PC-3 (cell line): Measurements from ENCODE around the gene MAP4K2. TPM values are rescaled to one million over a fixed set of nuclear protein-coding genes. Genes with fewer than 3 reads are reported as not detected.

Source experiments
- ATAC-seq: fragments of 200-7000 bp; cut with Tn5 transposase; 2 replicates; pipeline ENCODE4 v1.9.1; 2020; ENCODE audit warnings: mild to moderate bottlenecking, moderate library complexity
- BruUV-seq: library from RNA; stranded (reverse); fragments of 400-500 nt; replicated peaks from 2 replicates; lab custom pipeline; 2021; lab: Mats Ljungman, UMichigan
- CTCF ChIA-PET: fragments of 300-600 bp; sonication (Branson Sonifier 250); formaldehyde crosslinking; loops from one replicate; lab custom pipeline; 2022; ENCODE audit warnings: antibody characterized with exemption; lab: Charles Lee
- POLR2A ChIA-PET: fragments of 300-600 bp; sonication (Branson Sonifier 250); formaldehyde crosslinking; loops from one replicate; lab custom pipeline; 2022; ENCODE audit warnings: antibody characterized with exemption; ENCODE audit not compliant: unreplicated experiment; lab: Charles Lee
- DNase-seq: peaks from one replicate; pipeline ENCODE4 v3.0.0-alpha.2; 2015
- H2AFZ ChIP-seq: fragments of 300-600 bp; sonication (generic); 2 replicates; pipeline ENCODE4 v1.6.0; 2016; ENCODE audit warnings: antibody characterized with exemption, low read length
- H3F3A ChIP-seq: fragments of 300-600 bp; sonication (generic); one replicate; pipeline ENCODE4 v1.6.0; 2017; ENCODE audit warnings: antibody characterized with exemption, low read length, control low read depth, mild to moderate bottlenecking; ENCODE audit not compliant: unreplicated experiment
- H3K27ac ChIP-seq: fragments of 300-600 bp; sonication (generic); 2 replicates; pipeline ENCODE4 v1.5.1; 2016; ENCODE audit warnings: mild to moderate bottlenecking, low read length
- H3K27me3 ChIP-seq: fragments of 300-600 bp; sonication (generic); 2 replicates; pipeline ENCODE4 v1.6.1; 2016; ENCODE audit warnings: low read length, mixed read lengths
- H3K36me3 ChIP-seq: fragments of 300-600 bp; sonication (generic); 2 replicates; pipeline ENCODE4 v1.6.1; 2016; ENCODE audit warnings: low read depth, mixed run types, low read length, mixed read lengths
- H3K4me1 ChIP-seq: fragments of 300-600 bp; sonication (generic); 2 replicates; pipeline ENCODE4 v1.5.1; 2016; ENCODE audit warnings: low read length; ENCODE audit not compliant: insufficient read depth
- H3K4me2 ChIP-seq: fragments of 300-600 bp; sonication (generic); 2 replicates; pipeline ENCODE4 v1.6.0; 2016; ENCODE audit warnings: low read length
- H3K4me3 ChIP-seq: fragments of 300-600 bp; sonication (generic); 2 replicates; pipeline ENCODE4 v1.5.1; 2016; ENCODE audit warnings: mild to moderate bottlenecking, low read length, mixed read lengths
- H3K79me2 ChIP-seq: fragments of 300-600 bp; sonication (generic); 2 replicates; pipeline ENCODE4 v1.6.1; 2017; ENCODE audit warnings: low read length, mixed read lengths
- H3K9ac ChIP-seq: fragments of 300-600 bp; sonication (generic); 2 replicates; pipeline ENCODE4 v1.6.0; 2016; ENCODE audit warnings: mild to moderate bottlenecking, low read length
- H3K9me2 ChIP-seq: fragments of 300-600 bp; sonication (generic); replicated peaks from 2 replicates; pipeline ENCODE4 v1.6.1; 2016; ENCODE audit warnings: mixed run types, low read length, mixed read lengths
- H3K9me3 ChIP-seq: fragments of 300-600 bp; sonication (generic); 2 replicates; pipeline ENCODE4 v1.6.1; 2016; ENCODE audit warnings: low read length, mixed read lengths
- H4K20me1 ChIP-seq: fragments of 300-600 bp; sonication (generic); 2 replicates; pipeline ENCODE4 v1.6.1; 2016; ENCODE audit warnings: low read length, mixed read lengths
- EZH2 ChIP-seq: fragments of 300-600 bp; sonication (generic); IDR thresholded peaks from one replicate; pipeline ENCODE4 v1.6.1; 2017; ENCODE audit warnings: antibody characterized with exemption, mild to moderate bottlenecking, low read length; ENCODE audit not compliant: unreplicated experiment
- EZH2phosphoT487 ChIP-seq: fragments of 300-600 bp; sonication (generic); IDR thresholded peaks from 2 replicates; pipeline ENCODE4 v1.6.1; 2018; ENCODE audit warnings: mild to moderate bottlenecking, antibody characterized with exemption, low read length, borderline replicate concordance
- intact Hi-C: fragments of 100-400 bp; cut with micrococcal nuclease; formaldehyde crosslinking; loops from 2 replicates; pipeline ENCODE4 v1.9.0; 2023
- total RNA-seq: library from RNA; depleted of rRNA; stranded (reverse); fragments of >200 nt; gene quantifications from 2 replicates; pipeline ENCODE4 v1.2.3, GENCODE V29; 2014
- TF ChIP-seq, protein P1 (sequence below): fragments of 300-600 bp; sonication (generic); conservative IDR thresholded peaks from 2 replicates; pipeline ENCODE4 v1.5.1; 2017; ENCODE audit warnings: antibody characterized with exemption, low read depth, mild to moderate bottlenecking, low read length

MAP4K2 gene
- total RNA-seq, 1 experiment from 2014 or later, result 55.6 TPM

GRCh38 chr11:64739871-64740270 is 63.1 kb downstream of the MAP4K2 start:
- DNase-seq, result no peak
- Histone ChIP-seq H3K27ac (no peak overlapping the region), H3K9ac (no peak overlapping the region), H3F3A (no peaks in the 10 kb centered on the region), H3K36me3 (no peaks in the 10 kb centered on the region), H3K27me3 (peaks cover 27% of the 10 kb centered on the region), H3K9me2 (no peaks in the 10 kb centered on the region), H3K4me2 (no peak overlapping the region), H4K20me1 (no peaks in the 10 kb centered on the region), H2AFZ (no peak overlapping the region), H3K9me3 (no peaks in the 10 kb centered on the region), H3K4me1 (peaks cover 13% of the 10 kb centered on the region), H3K4me3 (no peak overlapping the region), H3K79me2 (no peaks in the 10 kb centered on the region)
- POLR2A ChIA-PET, result no interaction called here
- intact Hi-C loops, result no loop called here
- CTCF ChIA-PET, result interaction anchor here (0.8 kb wide), 1 partner anchor 335 kb away, joined by 3 read pairs; no protein-coding TSS in a partner anchor
- ATAC-seq, result no peak
- no peak for TF ChIP-seq EZH2
- TF ChIP-seq, protein P1, sequence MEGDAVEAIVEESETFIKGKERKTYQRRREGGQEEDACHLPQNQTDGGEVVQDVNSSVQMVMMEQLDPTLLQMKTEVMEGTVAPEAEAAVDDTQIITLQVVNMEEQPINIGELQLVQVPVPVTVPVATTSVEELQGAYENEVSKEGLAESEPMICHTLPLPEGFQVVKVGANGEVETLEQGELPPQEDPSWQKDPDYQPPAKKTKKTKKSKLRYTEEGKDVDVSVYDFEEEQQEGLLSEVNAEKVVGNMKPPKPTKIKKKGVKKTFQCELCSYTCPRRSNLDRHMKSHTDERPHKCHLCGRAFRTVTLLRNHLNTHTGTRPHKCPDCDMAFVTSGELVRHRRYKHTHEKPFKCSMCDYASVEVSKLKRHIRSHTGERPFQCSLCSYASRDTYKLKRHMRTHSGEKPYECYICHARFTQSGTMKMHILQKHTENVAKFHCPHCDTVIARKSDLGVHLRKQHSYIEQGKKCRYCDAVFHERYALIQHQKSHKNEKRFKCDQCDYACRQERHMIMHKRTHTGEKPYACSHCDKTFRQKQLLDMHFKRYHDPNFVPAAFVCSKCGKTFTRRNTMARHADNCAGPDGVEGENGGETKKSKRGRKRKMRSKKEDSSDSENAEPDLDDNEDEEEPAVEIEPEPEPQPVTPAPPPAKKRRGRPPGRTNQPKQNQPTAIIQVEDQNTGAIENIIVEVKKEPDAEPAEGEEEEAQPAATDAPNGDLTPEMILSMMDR, result no peak
- TF ChIP-seq EZH2phosphoT487, result no peak
- BruUV-seq, result no TSS peak

DNA sequence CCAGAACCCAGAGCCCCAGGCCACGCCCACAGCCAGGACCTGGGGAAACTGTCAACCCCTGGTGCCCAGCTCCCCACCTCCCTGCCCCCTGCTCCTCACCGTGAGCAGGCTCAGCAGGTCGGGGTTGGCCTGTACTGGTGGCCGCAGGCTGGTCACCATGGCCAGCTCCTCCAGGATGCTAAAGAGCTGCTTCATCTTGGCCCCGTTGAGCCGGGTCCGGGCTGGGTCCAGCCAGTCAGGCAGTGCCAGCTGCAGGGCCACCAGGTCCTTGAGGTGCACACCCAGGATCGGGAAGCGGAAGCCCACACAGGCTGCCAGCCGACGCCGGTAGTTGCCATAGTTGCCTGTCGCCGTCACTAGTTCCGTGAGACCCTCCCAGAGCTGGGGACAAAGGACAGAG is 66.4 kb downstream of the MAP4K2 start:
- H3K9me3 ChIP-seq, result no peaks in the 10 kb centered on the region
- no peak overlapping the region for H3K27ac ChIP-seq
- no peaks in the 10 kb centered on the region for H3K79me2 ChIP-seq
- H3K9ac ChIP-seq, result no peak overlapping the region
- no peaks in the 10 kb centered on the region for H3F3A ChIP-seq
- H3K27me3 ChIP-seq, result 0 out of 2 replicates have a peak, but pooled peaks cover under 1% of the 10 kb centered on the region
- H3K4me1 ChIP-seq, result no peaks in the 10 kb centered on the region
- no peak overlapping the region for H3K4me3 ChIP-seq
- TF ChIP-seq, protein P1, result no peak
- no peak for TF ChIP-seq EZH2phosphoT487
- no peak for TF ChIP-seq EZH2
- CTCF ChIA-PET, result no interaction called here
- no peak overlapping the region for H3K4me2 ChIP-seq
- no TSS peak for BruUV-seq
- no peaks in the 10 kb centered on the region for H3K36me3 ChIP-seq
- no peak overlapping the region for H2AFZ ChIP-seq
- H3K9me2 ChIP-seq, result no peaks in the 10 kb centered on the region
- no peak for ATAC-seq
- POLR2A ChIA-PET, result no interaction called here
- H4K20me1 ChIP-seq, result no peaks in the 10 kb centered on the region
- intact Hi-C loops, result no loop called here
- DNase-seq, result no peak

DNA sequence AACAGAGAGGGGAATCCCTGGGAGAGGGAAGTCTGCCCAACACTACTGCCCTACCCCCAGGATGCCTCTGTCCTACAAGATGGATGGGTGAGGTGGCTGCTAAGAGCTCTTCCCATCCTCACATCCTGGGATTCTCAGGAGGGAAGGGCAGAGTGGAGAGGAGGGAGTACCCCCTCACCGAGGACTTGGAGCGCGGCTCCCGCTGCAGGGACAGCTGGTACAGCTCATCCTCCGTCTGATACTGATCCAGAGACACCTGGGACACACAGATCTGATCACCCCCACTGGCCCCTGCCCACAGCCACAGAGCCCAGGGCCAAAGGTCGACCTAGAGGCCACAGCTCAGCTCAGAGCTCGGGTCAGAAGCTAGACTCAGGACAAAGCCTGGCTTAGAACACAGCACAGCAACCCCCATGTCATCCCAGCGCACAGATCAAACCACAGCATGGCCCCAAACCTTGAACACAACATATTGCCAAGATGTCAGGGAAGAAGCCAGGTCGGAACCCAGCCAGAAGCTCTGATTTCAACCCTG is 67.2 kb downstream of the MAP4K2 start:
- ChIA-PET CTCF (interaction anchor here (0.6 kb wide), 2 partner anchors 24 to 33 kb away, joined by 7 to 11 read pairs; partner anchors contain the start of gene PYGM), POLR2A (interaction anchor here (0.6 kb wide), 1 partner anchor 185 kb away, joined by 3 read pairs; no protein-coding TSS in a partner anchor)
- Histone ChIP-seq H3K4me1 (no peaks in the 10 kb centered on the region), H3K27me3 (peaks cover 2% of the 10 kb centered on the region; the same call in 1 of the 2 replicates), H3F3A (no peaks in the 10 kb centered on the region), H4K20me1 (no peaks in the 10 kb centered on the region), H3K9me3 (no peaks in the 10 kb centered on the region), H3K4me3 (no peak overlapping the region), H3K9ac (no peak overlapping the region), H3K9me2 (no peaks in the 10 kb centered on the region), H3K79me2 (no peaks in the 10 kb centered on the region), H2AFZ (no peak overlapping the region), H3K27ac (no peak overlapping the region), H3K36me3 (no peaks in the 10 kb centered on the region), H3K4me2 (no peak overlapping the region)
- intact Hi-C loops, result no loop called here
- BruUV-seq, result no TSS peak
- ATAC-seq (no peak), DNase-seq (no peak)
- TF ChIP-seq, protein P1, result no peak
